A673 (cell line): Measurements from ENCODE around the gene CD74. TPM values are rescaled to one million over a fixed set of nuclear protein-coding genes. Genes with fewer than 3 reads are reported as not detected.
A peak's percentile ranks its signal among the peaks of the same experiment; 100 is the strongest.

Experiments
- BruUV-seq: library from RNA; stranded (reverse); fragments of 400-500 nt; replicated peaks from 2 replicates; lab custom pipeline; 2021; lab: Mats Ljungman, UMichigan
- CTCF ChIA-PET: fragments of 300-600 bp; sonication (Branson Sonifier 250); formaldehyde crosslinking; loops from one replicate; lab custom pipeline; 2022; ENCODE audit warnings: antibody characterized with exemption; lab: Charles Lee
- POLR2A ChIA-PET: fragments of 300-600 bp; sonication (Branson Sonifier 250); formaldehyde crosslinking; loops from one replicate; lab custom pipeline; 2022; ENCODE audit warnings: antibody characterized with exemption; ENCODE audit not compliant: low non-redundant PET; lab: Charles Lee
- DNase-seq: peaks from one replicate; pipeline ENCODE4 v3.0.0-alpha.2; 2015; ENCODE audit warnings: low spot score
- H3K27ac ChIP-seq: fragments of 200-600 bp; sonication (generic); 2 replicates; pipeline ENCODE4 v1.5.1; 2016; ENCODE audit warnings: mixed run types, low read depth, mild to moderate bottlenecking, mixed read lengths, antibody characterized with exemption, low read length; ENCODE audit not compliant: poor library complexity, severe bottlenecking
- H3K27me3 ChIP-seq: fragments of 200-600 bp; sonication (generic); replicated peaks from 2 replicates; pipeline ENCODE4 v1.6.1; 2017; ENCODE audit warnings: mixed run types, low read depth, mild to moderate bottlenecking, mixed read lengths, antibody characterized with exemption, low read length; ENCODE audit not compliant: insufficient read depth, poor library complexity
- H3K36me3 ChIP-seq: fragments of 200-600 bp; sonication (generic); 2 replicates; pipeline ENCODE4 v1.6.1; 2016; ENCODE audit warnings: mixed run types, mild to moderate bottlenecking, mixed read lengths, antibody characterized with exemption, low read length; ENCODE audit not compliant: insufficient read depth, poor library complexity, severe bottlenecking
- H3K4me1 ChIP-seq: fragments of 200-600 bp; sonication (generic); 2 replicates; pipeline ENCODE4 v1.6.1; 2017; ENCODE audit warnings: mixed run types, mild to moderate bottlenecking, mixed read lengths, antibody characterized with exemption, low read length; ENCODE audit not compliant: insufficient read depth, poor library complexity, severe bottlenecking
- H3K4me3 ChIP-seq: fragments of 200-600 bp; sonication (generic); 2 replicates; pipeline ENCODE4 v1.5.1; 2016; ENCODE audit warnings: low read depth, mixed run types, mild to moderate bottlenecking, mixed read lengths, low read length; ENCODE audit not compliant: poor library complexity, severe bottlenecking
- H3K9me3 ChIP-seq: fragments of 200-600 bp; sonication (generic); 2 replicates; pipeline ENCODE4 v1.6.1; 2016; ENCODE audit warnings: mixed run types, low read depth, mild to moderate bottlenecking, mixed read lengths, antibody characterized with exemption, low read length; ENCODE audit not compliant: poor library complexity, severe bottlenecking
- CTCF ChIP-seq: fragments of 300-800, 200-600 bp; sonication (generic); conservative IDR thresholded peaks from 2 replicates; pipeline ENCODE4 v1.5.1; 2017; ENCODE audit warnings: low read depth, mild to moderate bottlenecking, antibody characterized with exemption, low read length, moderate library complexity, mixed read lengths
- EZH2 ChIP-seq: fragments of 200-600 bp; sonication (generic); IDR thresholded peaks from 2 replicates; pipeline ENCODE4 v1.6.1; 2017; ENCODE audit warnings: borderline replicate concordance, low read depth, mild to moderate bottlenecking, mixed read lengths, antibody characterized with exemption, low read length; ENCODE audit not compliant: poor library complexity, severe bottlenecking
- intact Hi-C: fragments of 100-400 bp; cut with micrococcal nuclease; formaldehyde crosslinking; loops from one replicate; pipeline ENCODE4 v1.10.0; 2022; ENCODE audit not compliant: unreplicated experiment
- total RNA-seq: library from RNA; stranded (reverse); gene quantifications from 2 replicates; pipeline ENCODE4 v1.2.3, GENCODE V29; 2021

The CD74 gene
- total RNA-seq, 1 experiment from 2014 or later = not detected

GRCh38 chr5:150441813-150442698, 29.3 kb upstream of the CD74 start:
- TF ChIP-seq EZH2 (no peak), CTCF (no peak)
- no peaks in the 10 kb centered on the region for H3K27me3 ChIP-seq
- peaks cover 8% of the 10 kb centered on the region for H3K4me1 ChIP-seq
- no peak overlapping the region for H3K4me3 ChIP-seq
- no peaks in the 10 kb centered on the region for H3K9me3 ChIP-seq
- peak overlapping the region; percentile 29 for H3K27ac ChIP-seq
- peaks cover 45% of the 10 kb centered on the region for H3K36me3 ChIP-seq
- POLR2A ChIA-PET = no interaction called here
- BruUV-seq = no TSS peak
- intact Hi-C loops = no loop called here
- no peak for DNase-seq
- CTCF ChIA-PET = interaction anchor here (0.6 kb wide), 1 partner anchor 13 kb away, joined by 3 read pairs; no protein-coding TSS in a partner anchor

- intact Hi-C loops = no loop called here
- no peaks in the 10 kb centered on the region for H3K9me3 ChIP-seq
- TF ChIP-seq CTCF (no peak), EZH2 (no peak)
- H3K4me3 ChIP-seq = no peak overlapping the region
- no TSS peak for BruUV-seq
- H3K27me3 ChIP-seq = no peaks in the 10 kb centered on the region
- peaks cover 3% of the 10 kb centered on the region for H3K4me1 ChIP-seq
- DNase-seq = no peak
- no peak overlapping the region for H3K27ac ChIP-seq
- CTCF ChIA-PET = interaction anchor here (0.6 kb wide), 1 partner anchor 14 kb away, joined by 3 read pairs; no protein-coding TSS in a partner anchor
- peaks cover 36% of the 10 kb centered on the region for H3K36me3 ChIP-seq
- POLR2A ChIA-PET = interaction anchor here (1.0 kb wide), 1 partner anchor 9 kb away, joined by 3 read pairs; the partner anchor contains the start of gene RPS14
Observed at GRCh38 chr5:150440948-150441812, 28.5 kb upstream of the CD74 start.

GRCh38 chr5:150438873-150439546, 26.3 kb upstream of the CD74 start:
- POLR2A ChIA-PET = interaction anchor here (0.7 kb wide), 2 partner anchors 66 to 264 kb away, joined by 4 to 5 read pairs; no protein-coding TSS in a partner anchor
- intact Hi-C loops = loop anchor here (5.0 to 10.0 kb wide), 2 partner anchors 274 to 802 kb away; partner anchors contain the start of gene CDX1
- no peak overlapping the region for H3K4me3 ChIP-seq
- DNase-seq = no peak
- CTCF ChIA-PET = no interaction called here
- no TSS peak for BruUV-seq
- no peaks in the 10 kb centered on the region for H3K27me3 ChIP-seq
- H3K27ac ChIP-seq = no peak overlapping the region
- no peaks in the 10 kb centered on the region for H3K9me3 ChIP-seq
- H3K36me3 ChIP-seq = peaks cover 14% of the 10 kb centered on the region
- TF ChIP-seq EZH2 (no peak), CTCF (peak; percentile 50)
- peaks cover 3% of the 10 kb centered on the region for H3K4me1 ChIP-seq
